CD4-positive, alpha-beta T cell treated with Interleukin-21 for 1 hour (primary cell): ENCODE results near the gene SMAD6.

Experiments
- DNase-seq: peaks from one replicate; pipeline ENCODE4 v3.0.0-alpha.2; 2020

SMAD6 gene

GRCh38 chr15:66760968-66761725 lies 59.1 kb downstream of the SMAD6 start:
- DNase-seq, result no peak

- DNase-seq, result no peak
Measured at GRCh38 chr15:66761726-66762595, 59.9 kb downstream of the SMAD6 start.

DNA sequence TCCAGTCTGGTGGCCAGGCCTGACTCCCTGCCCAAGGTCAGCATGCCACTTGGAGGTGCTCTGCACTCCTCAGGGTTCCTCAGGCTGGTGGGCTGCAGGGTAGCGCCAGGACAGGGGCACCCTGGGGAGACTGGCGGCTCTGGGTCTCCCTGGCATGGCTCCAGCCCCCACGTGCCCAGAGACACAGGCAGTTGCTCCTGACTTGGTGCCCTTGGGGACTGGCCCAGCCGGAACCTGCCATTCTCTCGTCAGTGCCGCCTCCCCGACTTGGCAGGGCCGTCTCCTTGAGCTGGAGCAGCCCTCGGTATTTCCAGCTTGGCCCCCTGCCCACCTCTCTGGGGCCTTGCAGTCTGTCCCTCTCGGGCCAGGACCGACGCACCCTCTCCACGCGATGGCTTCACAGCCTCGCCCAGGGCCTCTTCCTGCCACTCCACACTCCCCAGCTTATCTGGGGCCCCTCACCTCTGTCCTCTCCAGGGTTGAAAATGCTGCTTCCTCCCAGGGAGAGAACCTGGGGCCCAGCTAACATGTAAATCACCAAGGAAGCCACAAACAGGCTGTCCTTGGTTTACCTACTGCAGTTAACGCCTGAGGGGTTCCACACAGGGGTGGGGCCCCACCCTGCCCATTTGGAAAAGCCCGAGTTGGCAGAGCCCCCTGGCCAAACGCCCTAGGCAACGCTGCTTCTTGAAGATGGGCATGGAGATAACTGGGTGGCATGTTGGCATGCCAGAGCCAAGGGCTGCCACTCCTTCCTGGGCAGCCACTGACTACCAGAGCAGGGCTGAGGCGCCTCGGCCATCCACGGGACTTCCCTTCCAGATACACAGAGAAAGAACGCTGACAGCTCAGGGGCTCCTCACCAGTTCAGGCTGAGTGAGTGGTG lies 61.4 kb downstream of the SMAD6 start:
- DNase-seq, result no peak

DNA sequence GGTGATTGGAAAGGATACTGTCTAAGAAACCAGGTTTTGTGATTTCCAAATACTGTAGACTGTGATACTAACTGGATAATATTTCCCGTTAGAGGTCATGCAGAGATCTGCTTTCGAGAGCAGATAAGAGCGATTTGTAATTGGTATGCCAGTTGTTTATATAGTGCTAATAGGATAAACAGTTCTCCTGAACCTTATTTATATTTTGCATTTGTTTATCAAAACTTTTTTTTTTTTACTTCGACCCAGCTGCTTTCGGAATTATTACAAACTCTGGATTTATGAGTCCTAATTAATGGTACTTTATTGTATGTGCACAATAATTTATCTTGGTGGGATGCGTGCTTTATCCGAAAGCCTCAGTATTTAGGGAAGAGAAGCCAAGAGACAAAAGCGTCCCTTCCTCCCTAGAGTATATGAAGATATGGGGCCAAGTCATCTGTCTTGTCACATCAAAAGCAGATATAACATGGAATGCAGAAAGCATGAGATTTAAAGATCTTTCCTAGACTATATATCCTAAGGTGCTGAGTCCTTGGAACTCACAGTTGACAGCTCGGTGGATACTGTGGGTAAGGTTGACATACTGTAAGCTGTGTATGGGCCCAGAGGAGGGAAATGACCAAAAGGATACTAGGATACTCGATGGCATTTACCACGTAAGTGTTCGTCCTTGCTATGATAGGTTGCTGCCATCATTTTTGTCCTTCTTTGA lies 62.2 kb downstream of the SMAD6 start:
- no peak for DNase-seq

DNA sequence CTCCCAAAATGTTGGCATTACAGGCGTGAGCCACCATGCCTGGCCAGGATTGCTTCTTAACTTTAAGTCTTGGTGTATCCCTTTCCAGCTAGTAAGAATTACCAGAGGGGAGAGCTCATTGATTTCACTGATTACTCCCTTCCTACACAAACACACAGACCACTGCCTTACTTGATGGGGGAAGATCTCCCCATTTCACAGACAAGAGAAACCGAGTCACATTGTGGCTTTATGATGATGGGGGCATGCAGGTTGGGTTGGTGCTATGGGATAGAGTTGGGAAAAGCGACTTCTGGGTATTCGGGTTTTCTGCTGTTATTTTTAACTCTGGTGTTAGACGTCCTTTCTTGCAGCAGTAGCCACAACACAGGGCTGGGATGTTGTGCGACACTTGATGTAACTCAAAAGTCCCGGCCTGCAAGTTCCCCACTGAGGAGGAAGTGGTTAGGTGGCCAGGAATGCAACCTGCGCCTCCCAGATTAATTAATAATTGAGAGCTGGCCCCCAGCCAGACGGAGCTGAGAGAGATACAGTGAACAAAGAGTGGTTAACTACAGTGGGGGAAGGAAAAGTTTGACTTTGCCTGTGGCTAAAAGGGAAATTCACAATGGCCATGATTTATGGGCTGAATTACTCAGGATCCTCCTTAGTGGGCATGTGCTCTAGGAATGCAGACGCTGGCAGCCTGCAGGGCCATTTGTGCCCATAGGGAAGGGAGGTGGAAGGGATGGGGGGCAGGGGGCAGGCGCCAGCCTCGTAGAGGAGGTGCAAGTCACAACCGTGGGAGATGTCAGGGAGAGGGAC lies 63.6 kb downstream of the SMAD6 start:
- peak; percentile 21 for DNase-seq

DNA sequence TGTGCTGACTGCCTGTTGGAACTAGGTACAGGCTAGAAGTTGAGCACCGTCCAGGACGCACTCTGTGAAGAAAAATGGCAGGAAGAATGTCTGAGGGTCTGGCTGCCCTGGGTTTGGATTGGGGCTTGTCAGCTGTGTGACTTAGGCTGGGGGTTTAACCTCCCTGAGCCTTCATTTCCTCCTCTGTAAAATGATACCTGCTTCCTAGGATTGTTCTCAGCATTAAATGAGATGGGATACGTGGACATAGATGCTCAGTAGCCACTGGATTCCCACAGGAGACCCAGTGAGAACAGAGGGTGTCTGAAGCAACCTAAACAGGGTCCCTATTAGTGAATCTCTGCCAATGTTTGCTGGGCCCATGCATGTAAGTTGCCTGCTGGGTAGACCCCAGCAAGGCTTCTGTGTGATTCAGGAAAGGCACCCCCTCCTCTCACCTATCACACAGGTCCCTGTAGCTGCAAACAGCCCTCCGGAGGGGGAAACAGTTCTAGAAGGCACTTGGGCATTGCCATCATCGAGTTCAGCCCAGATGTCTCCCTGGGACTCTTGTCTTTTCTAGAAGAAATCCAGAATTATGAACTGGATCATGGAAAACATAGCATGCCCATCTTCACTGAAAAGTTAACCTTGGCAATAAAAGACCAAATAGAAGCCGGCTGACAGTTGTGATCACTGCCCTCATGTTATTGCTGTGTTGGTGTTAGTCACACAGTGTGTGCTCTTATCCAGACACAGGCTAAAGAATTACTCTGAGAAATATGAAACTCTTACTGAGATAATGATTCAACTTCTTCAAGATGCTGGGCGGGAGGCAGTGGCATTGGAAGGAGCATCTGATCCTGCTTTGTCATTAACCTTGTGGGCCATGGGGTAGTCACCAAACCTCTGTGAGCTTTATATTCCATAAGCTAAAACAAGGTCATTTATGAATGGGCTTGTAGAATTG lies 64.5 kb downstream of the SMAD6 start:
- no peak for DNase-seq

DNA sequence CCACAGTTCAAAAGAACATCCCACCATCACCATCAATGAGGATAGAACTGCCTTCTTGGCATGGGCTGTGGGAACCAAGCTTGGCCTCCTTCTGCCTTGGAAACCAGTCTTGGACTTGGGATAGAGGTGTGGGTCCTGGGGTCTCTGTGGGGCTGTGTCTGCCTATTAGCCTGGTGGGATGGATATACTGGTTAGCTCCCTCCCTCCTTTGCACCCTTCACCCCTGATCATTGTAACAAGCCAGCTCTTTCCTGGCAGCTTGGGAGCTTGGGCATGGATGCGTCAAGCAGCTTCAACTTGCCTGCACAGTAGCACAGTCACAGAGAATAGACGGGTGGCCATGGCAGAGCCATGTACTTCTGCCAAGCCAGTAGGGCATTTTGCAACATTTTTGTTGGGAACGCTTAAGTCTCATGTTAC lies 65.2 kb downstream of the SMAD6 start:
- DNase-seq, result no peak

GRCh38 chr15:66768987-66769386 lies 67.0 kb downstream of the SMAD6 start:
- DNase-seq, result no peak

DNA sequence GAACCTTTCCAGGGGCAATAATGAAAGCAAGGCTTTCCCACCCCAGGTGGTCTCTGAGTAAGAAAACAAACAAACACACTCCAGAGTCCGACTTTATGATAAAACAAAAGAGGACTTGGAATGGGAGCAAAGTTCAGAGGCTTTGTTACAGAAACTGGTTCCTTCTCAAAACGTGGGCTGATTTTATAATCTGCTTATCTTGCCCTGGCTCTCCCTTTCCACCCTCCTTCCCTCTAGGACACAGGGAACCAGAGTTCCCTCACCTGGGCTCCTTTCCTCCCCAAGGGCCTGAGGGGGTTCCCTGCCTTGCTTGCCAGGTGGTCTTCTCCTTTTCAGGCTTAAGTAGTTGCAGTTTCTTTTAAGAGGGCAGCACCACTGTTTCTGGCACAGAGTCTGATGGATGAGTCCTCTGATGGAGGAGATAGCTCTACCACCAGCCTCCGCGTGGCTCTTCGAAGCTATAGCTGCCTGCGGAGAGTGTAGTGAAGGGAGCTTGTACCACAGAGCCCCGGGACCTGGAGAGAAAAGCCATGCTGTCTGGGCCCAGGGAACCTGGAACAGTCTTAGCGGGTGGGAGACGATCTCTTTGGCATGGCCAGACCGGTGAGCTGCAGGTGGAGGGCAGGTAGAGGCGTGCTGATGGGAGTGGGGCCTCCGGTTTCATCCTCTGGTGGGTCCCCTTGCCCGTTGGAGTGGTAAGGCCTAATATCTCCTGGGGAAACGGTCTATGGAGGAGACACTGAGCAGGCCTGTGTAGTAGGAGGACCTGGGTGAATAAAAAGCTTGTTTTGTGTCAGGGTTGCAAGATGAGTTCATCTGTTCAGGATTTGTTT lies 68.7 kb downstream of the SMAD6 start:
- DNase-seq, result no peak

DNA sequence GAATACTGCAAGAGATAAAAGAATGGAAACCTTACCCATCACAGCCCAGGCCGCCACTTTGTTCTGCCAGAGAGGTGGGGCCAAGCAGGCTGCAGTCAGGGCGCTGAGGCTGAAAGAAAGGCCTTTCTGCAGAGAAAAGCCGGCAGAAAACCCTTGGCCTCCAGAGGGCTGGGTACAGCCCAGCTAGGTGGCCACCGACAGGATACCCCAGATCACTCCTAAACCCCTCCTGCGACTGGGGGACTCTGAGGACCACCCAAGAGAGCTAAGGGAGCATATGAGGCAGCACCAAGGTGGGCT lies 69.3 kb downstream of the SMAD6 start:
- DNase-seq, result no peak

GRCh38 chr15:66772604-66773128 lies 70.6 kb downstream of the SMAD6 start:
- no peak for DNase-seq

GRCh38 chr15:66773129-66773873 lies 71.3 kb downstream of the SMAD6 start:
- DNase-seq, result no peak

- DNase-seq, result peak; percentile 41
Measured at GRCh38 chr15:66774001-66774814, 72.2 kb downstream of the SMAD6 start.

DNA sequence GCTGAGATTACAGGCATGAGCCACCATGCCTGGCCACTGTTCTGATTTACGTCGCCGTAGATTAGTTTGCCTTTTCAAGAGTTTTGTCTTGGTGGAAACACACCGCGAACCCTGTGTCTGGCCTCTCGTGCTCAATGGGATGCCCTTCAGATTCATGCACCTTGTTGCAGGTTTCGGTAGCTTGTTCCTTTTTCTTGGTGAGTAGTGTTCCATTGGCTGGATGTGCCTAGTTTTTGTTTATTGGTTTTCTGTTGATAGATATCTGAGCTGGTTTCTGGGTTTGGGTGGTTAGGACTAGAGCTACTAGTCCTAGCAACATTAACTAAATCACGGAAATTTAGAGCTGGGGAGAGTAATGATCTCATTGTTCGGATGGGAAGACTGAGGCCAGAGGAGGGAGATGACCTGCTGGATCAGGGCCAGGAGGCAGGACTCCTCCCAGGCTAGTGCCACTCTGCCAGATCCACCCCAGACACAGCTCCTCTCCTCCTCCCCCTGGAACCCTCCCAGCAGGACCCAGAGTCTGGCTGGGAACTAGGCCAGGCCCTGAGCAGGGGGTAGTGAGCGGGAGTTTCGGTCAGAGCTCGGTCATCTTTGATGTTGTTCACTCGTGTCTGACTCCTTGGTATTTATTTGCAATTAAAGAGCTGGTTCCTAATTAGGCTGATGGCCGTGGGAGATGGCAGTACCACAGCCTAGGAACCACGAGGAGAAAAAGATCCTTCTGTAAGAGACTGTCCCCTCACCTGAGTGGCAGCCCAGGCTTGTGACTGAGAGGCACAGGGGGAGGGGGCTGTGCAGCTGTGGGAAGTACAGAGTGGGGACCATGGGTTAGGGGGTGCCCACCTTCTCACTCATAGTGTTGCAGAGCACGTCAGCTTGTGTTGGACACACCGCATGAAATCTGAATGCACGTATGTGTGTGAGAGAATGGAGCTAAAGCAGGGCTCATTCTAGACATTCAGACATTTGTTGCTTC lies 73.4 kb downstream of the SMAD6 start:
- DNase-seq, result no peak

GRCh38 chr15:66777054-66777453 lies 75.0 kb downstream of the SMAD6 start:
- DNase-seq, result no peak

- no peak for DNase-seq
Measured at GRCh38 chr15:66777596-66778313, 75.7 kb downstream of the SMAD6 start.
